Activated CD4-positive, alpha-beta T cell treated with anti-CD3 and anti-CD28 coated beads, Interleukin-10, Interleukin-2, amounts not matched to agents 100 ng/mL and 50 ng/mL, durations not matched to agents 16 hours and 8 hours (primary cell): ENCODE data around the gene NANP.
A peak's percentile ranks its signal among the peaks of the same experiment; 100 is the strongest.
"Not testable (repeated sequence)": the region's sequence is repeated elsewhere in the genome, so short reads cannot be mapped to it uniquely, and the experiment has no call there.

Experiments
- DNase-seq: peaks from one replicate; pipeline ENCODE4 v3.0.0-alpha.2; 2020

The NANP gene, protein sequence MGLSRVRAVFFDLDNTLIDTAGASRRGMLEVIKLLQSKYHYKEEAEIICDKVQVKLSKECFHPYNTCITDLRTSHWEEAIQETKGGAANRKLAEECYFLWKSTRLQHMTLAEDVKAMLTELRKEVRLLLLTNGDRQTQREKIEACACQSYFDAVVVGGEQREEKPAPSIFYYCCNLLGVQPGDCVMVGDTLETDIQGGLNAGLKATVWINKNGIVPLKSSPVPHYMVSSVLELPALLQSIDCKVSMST

GRCh38 chr20:25623736-25624499, at the start of gene NANP:
Gene NANP, minus strand, starts transcription at chr20:25624014. Its CDS starts 66 bp downstream, at chr20:25623948.
- DNase-seq: peak; percentile 96

DNA sequence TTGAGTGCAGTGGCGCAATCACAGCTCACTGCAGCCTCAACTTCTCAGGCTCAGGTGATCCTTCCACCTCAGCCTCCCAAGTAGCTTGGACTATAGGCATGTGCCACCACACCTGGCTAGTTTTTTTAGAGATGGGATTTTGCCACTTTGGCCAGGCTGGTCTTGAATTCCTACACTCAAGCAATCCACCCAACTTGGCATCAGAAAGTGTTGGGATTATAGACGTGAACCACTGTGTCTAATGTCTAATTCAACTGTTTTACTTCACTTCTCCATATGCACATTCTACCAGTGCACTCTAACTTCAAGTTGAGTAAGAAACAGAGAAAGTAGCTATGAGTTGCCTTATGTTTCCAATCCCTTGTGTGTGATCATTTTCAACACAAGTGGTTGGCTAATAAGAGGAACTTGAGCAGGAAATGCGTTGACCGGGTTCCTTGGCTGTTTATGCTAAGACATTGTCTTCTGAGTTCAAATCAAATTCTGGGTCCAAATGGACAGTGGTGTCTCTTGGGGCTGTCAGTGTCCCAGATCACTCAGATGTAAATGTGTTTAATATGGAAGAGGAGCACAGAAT, 48.9 kb upstream of the NANP start:
- DNase-seq: no peak

- DNase-seq: no peak
These were observed 46.1 kb upstream of the NANP start for GRCh38 chr20:25669826-25670422.

DNA sequence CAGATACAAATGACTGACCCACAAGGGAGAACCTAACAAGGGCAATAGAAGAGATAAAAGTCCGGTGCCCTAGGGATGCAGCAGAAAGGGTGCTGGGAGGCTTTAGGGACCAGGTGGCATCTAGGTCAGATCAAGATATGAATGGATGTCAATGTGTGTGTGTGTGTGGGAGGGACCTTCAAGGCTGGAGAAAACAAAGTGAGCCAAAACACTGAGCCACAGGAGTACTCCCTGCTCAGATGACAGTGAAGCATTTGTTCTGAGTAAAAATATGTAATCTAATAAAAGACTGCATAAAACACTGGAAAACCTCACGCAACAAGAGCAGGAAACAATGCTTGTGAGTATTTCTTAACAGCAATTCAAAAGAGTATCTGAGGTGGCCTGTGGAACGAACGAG, 44.6 kb upstream of the NANP start:
- no peak for DNase-seq

DNA sequence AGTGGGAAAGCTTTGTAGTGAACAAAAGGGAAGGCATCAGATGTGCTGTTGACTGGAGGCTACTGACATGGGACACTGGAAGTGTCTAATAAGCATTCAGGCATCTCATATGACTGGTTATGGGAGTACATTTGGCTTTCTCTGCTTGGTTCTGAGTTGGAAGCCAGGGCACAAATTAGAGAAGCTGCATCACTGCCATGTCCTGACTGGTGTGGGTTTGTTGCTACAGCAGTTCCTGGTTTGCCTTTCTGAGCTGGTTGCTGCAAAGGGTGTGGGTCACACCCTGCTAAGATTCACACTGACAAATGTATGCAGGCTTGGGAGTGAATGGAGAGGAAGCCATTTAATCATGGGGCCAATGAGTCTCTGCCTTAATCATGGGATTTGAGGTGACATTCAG, 36.2 kb upstream of the NANP start:
- DNase-seq: no peak

DNA sequence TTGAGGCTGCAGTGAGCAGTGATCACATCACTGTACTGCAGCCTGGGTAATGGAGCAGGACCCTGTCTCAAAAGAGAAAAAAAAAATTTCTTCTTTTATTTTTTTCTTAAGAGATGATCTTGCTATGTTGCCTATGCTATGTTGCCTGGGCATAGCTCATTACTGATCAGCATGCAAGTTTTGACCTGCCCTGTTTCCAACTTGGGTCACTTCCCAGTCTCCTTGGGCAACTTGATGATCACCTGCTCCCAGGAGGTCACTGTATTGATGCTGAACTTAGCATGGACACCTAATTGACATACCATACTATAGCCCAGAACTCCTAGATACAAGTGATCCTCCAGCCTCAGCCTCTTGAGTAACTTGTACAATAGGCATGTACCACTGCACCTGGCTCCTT, 30.7 kb upstream of the NANP start:
- DNase-seq: no peak

DNA sequence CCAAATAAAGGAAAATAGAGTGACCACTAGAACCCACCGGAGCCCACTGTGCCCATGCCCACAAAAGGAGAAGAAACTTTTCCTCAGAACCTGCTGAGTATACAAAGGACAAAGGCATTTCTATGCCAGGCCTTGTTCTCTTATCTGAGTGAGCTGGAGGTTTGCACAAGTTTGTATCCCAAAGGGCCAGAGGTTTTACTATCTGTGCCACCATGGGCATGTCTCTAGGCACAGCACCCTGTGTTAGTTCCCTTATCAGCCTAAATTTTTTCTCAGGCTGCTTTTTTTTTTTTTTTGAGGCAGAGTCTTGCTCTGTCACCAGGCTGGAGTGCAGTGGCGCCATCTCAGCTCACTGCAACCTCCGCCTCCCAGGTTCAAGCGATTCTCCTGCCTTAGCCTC, 29.1 kb upstream of the NANP start:
- not testable (repeated sequence) for DNase-seq

DNA sequence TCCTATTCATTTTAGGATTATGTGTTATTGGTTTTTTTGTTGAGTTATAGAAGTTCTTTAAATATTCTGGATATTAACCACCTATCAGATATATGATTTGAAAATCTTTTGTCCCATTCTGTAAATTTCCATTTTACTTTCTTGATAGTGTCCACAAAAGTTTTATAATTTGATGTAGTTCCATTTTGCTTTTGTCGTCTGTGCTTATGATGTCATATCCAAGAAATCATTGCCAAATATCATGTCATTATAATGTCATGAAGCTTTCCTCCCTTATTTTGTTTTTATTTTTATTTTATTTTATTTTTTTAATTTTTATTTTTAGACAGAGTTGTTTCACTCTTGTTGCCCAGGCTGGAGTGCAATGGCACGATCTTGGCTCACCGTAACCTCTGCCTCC, 21.0 kb upstream of the NANP start:
- DNase-seq: no peak

DNA sequence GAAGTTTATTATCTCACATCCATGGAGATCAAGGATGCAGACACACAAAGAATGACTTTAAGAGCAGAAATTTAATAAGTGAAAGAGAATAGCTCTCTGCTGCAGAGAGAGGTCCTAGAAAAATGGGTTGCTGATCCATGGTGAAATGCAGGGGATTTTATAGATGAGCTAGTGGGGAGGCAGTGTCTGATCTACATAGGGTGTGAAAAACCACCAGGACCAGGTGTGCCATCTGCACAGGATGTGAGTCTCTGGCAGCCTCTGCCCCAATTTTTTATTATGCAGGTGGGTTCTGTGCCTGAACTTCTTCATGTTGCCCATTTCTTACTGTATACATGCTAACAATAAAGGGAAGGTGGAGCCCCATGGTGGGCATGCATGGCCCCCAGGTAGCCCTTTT, 19.9 kb upstream of the NANP start:
- no peak for DNase-seq

DNA sequence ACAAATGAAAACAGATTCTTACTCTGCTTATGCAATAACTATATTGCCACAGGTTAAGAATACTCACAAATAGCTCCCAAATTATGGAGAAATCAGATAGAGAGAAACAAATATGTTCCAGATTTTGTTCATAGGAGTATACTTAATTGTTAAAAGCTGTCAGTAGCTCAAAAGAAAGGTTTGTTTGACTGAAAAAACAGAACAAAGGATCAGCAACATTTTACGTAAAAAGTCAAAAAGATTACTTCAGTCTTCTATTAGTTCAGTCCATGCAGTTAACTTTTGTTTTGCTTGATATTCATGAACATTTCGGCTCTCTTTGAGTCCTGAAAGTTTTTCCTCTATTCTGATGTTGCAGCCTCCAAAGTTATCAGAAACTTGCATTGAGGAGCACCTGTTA, 13.4 kb upstream of the NANP start:
- DNase-seq: no peak

DNA sequence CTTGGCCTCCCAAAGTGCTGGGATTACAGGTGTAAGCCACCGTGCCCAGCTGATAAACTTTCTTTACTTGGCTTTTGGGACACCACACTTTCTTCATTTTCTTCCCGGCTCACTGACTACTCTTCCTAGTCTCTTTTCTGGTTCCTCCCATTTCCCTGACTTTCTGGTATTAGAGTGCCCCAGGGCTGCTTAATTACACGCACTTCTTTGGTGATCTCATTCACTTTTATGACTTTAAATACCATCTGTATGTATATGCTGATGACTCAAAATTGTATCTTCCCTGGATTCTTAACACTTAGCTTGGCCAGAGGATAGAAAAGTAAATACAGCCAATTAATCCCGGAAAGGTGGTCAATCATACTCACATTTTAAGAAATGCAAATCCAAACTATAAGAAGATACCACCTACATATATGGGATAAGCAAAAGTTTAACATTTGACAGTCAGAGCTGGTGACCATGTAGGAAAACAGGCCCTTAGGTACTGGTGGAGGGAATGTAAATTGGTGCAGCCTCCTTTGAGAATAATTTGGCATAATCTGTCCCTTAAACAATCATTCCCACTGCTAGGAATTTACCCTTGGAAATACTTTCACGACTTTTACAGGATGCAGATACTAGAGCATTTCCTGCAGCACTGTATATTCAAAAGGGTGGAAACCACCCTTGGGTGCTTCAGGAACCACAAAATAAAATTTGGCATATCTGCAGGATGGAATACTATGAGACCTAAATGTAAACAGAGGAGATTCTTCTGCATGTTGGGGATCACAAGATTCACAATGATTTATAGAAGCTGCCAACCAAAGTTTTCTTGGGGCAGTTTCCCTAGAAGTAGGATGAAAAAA, 9.4 kb upstream of the NANP start:
- DNase-seq: no peak

DNA sequence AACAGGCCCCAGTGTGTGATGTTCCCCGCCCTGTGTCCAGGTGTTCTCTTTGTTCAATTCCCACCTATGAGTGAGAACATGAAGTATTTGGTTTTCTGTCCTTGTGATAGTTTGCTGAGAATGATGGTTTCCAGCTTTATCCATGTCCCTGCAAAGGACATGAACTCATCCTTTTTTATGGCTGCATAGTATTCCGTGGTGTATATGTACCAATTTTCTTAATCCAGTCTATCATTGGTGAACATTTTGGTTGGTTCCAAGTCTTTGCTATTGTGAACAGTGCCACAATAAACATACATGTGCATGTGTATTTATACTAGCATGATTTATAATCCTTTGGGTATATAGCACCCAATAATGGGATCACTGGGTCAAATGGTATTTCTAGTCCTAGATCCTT, 6.8 kb upstream of the NANP start:
- DNase-seq: not testable (repeated sequence)

DNA sequence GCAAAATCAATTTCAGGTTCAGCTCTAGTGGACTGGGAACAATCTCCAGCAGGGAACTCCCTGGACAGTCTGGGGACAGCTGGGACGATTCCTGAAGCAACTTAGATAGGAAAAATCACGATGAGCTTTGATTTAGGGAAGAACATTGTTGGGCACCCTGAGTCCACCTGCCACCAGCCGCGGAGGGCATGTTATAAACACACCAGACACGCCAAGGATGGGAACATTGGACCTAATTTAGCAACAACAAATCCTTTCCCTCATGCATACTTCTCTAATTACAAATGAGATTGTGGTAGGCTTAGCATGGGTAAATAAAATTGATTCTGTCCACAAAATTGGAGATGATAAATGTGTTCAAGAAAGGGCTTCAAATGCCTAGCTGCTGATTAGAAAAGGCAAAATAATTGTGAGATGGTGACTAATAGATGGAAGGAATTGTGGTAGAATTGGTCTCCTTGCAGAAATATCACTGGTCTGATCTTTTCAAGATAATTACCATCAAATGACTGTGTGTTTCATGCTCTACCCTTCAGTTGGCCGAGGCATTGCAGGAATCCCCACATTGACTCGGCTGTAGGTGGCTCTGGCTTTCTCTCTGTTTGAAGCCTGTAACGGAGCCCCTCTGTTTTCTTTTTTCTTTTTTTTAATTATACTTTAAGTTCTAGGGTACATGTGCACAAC, 6.1 kb upstream of the NANP start:
- peak; percentile 10 for DNase-seq

DNA sequence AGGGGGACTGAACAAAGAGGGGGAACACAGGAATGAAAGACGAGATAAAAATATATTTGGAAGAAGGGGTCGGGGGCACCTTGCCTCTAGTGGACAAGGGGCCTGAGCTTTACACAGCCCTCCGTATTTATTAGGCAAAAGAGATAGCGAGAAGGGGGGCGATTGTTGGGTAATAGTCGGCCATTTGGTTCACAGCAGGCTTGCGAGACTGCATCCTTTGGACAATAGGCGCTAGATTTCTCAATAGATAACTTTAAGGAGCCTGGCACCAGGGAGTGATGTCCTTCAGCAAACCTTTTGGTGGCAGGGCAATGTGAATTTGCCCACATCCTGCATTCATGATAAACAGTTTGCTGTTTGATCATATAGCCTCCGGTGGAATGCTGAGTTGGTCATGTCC, 3.0 kb upstream of the NANP start:
- DNase-seq: no peak

DNA sequence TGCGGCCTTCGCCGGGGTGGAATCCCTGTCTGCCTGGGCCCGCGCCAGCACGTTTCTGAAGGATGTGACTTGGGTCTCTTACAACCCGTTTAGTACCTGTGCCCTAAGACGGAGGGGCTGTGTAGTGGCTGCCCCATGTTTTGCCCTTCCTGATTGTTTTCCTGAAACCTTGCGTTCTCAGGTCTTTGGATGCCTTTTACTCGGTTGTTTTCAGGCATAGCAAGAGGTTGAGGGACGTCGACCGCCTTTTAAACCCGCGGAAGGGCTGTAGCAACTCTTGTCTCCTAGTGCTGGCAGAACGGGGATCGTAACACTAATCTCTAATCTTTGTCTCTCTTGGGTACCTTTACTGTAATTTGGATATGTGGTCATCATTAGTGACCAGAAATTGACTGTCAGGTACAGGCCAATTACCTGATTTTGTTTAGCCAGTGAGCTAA, 706 bp upstream of the NANP start:
- DNase-seq: no peak

DNA sequence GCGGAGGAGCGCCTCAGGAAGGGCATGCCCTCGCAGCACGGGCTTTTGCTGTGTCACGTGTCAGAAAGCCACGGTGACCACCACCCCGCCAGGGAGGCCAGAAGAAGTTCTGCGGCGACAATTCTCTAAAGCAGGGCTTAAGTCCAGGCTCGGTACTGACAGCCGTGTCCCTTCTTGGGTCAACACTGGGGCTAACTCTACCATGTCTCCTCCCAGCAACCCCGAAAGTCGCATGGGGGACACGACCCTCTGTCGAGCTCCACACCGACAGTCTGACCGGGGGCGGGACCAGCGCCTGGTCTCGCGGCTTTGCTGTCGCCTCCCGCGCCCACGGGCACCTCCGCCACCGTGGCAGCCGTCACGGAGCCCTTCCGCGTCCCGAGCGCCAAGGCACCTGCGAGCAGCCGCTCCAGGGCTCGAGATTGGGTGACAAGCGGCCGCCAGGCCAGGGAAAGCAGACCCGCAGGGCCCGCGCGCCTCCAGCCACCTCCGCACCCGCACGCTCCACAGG, 534 bp downstream of the NANP start:
- DNase-seq: peak; percentile 37

DNA sequence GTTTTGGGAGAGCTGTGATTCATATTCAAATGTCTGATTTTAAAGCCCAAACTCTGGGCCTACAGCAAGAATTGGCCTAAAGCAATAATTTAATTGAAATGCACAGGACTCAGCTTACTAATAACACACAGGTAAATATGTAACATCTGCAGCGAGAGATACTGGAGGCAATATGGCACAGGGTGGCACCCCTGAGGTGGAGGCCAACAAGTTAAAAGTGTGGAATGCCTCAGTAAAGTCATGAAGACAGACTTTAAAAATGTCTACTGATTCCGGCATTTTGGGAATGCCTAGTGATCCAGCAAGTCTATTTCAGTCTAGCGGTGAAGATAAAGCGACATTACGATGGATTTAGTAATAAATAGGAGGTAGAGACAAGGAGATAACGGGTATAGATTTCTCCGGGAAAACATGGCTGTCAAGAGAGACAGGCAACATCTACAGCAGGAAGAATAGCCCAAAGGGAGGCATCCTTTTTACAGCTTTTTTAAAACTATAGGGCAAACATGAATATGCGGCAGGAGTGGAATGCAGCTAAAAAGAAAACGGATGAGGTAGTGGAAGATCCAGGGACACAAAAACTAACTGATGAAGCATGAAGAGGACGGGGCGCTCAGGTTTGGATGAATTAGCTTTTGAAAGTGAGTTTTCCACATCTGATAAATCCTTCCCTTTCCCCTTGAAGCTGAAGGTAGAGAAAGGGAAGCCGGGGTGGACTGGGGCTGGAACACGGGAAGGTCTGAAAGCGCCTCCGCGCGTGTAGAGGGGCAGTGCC, 1.2 kb downstream of the NANP start:
- DNase-seq: no peak

DNA sequence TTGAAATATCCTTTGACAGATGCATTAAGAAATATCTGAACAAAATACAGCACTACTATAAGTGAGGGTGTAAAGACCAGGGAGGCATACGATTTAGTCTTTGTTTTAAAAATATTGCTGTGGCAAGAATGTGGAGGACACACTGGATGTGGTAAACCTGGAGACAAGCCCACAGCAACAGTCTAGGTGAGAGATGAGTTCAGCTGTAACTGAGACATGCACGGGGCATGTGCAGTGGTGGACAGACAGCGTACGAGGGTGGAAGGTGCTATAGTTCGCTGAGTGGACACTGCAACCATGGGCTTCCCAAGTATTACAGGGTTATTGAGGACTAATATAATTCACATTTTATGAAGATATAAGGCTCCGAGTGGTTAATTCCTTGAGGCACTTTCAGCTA, 1.8 kb downstream of the NANP start:
- no peak for DNase-seq

DNA sequence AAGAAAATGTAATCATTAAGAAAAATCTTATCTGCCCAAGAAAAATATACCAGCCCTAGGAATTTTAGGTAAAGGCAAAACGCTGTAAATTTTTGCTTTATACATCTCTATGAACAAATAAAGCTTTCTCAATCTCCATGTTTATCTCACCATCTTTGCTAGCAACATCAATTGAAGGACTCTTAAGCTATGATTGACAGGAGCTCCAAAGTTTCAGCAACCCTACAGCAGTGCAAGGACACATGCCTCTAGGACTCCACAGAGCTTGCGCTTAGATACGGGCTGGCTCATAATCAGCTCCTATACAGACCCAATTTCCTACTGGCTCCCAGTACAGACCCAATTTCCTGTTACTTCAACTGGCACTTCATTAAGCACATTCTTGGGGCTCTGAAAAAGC, 4.3 kb downstream of the NANP start:
- no peak for DNase-seq

- no peak for DNase-seq
These were observed 15.0 kb downstream of the NANP start for GRCh38 chr20:25608774-25609173.

DNA sequence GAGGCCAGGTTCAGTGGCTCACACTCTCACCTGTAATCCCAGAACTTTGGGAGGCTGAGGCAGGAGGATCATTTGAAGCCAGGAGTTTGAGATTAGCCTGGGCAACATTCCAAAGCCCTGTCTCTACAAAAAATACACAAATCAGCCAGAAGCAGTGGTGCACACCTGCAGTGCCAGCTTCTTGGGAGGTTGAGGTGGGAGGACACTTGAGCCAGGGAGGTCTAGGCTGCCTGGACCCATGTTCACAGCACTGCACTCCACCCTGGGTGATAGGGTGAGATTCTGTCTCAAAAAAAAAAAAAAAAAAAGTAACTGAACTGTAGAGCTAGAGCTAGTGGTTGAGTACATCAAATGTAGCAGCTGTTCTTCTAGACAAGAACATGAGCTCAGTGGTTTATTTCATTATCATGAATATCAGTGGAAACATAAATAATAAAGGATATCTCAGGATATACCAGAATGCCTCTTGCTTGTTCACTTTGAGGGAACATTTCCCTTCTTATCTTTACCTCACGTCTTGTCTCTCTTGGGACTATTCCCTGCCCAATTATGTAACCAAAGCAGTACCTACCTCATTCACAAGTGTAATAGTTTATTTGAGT, 17.6 kb downstream of the NANP start:
- no peak for DNase-seq
